ENCODE data around the gene RGS11. TPM values are rescaled to one million over a fixed set of nuclear protein-coding genes. Genes with fewer than 3 reads are reported as not detected.
"Not testable (repeated sequence)": the region's sequence is repeated elsewhere in the genome, so short reads cannot be mapped to it uniquely, and the experiment has no call there.

Gene RGS11
- total RNA-seq, 2 experiments from 2014 or later, result not detected

GRCh38 chr16:259226-259625 lies 16.5 kb downstream of the RGS11 start:
- ATAC-seq, result no peak
- no peak for DNase-seq
- H3K4me1 Mint-ChIP-seq, result peaks cover 6% of the 10 kb centered on the region
- no peaks in the 10 kb centered on the region for H3K36me3 Mint-ChIP-seq
- H3K27me3 Mint-ChIP-seq, result no peaks in the 10 kb centered on the region
- CTCF ChIA-PET, result no interaction called here
- H3K27ac Mint-ChIP-seq, result no peak overlapping the region
- H3K9me3 Mint-ChIP-seq (ENCODE audit: low read depth), result no peaks in the 10 kb centered on the region
- H3K4me3 Mint-ChIP-seq, result no peak overlapping the region

DNA sequence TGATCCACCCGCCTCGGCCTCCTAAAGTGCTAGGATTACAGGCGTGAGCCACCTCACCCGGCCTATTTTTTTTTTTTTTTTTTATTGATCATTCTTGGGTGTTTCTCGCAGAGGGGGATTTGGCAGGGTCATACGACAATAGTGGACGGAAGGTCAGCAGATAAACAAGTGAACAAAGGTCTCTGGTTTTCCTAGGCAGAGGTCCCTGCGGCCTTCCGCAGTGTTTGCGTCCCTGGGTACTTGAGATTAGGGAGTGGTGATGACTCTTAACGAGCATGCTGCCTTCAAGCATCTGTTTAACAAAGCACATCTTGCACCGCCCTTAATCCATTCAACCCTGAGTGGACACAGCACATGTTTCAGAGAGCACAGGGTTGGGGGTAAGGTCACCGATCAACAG lies 17.7 kb downstream of the RGS11 start:
- H3K4me3 Mint-ChIP-seq; H3K27me3 Mint-ChIP-seq; H3K27ac Mint-ChIP-seq; CTCF ChIA-PET; H3K36me3 Mint-ChIP-seq; ATAC-seq; H3K9me3 Mint-ChIP-seq (ENCODE audit: low read depth); DNase-seq: not testable (repeated sequence)
- peaks cover 14% of the 10 kb centered on the region for H3K4me1 Mint-ChIP-seq

GRCh38 chr16:255183-255582 lies 20.6 kb downstream of the RGS11 start:
- Mint-ChIP-seq H3K4me3 (no peak overlapping the region), H3K4me1 (peaks cover 23% of the 10 kb centered on the region), H3K9me3 (ENCODE audit: low read depth) (no peaks in the 10 kb centered on the region), H3K27me3 (no peaks in the 10 kb centered on the region), H3K36me3 (no peaks in the 10 kb centered on the region), H3K27ac (no peak overlapping the region)
- ATAC-seq, result no peak
- CTCF ChIA-PET, result interaction anchor here (1.0 to 3.2 kb wide), 3 partner anchors 10 to 148 kb away, joined by 3 to 12 read pairs (median 3); partner anchors contain the start of gene FAM234A
- DNase-seq, result no peak

- Mint-ChIP-seq H3K27me3 (no peaks in the 10 kb centered on the region), H3K4me3 (no peak overlapping the region), H3K36me3 (no peaks in the 10 kb centered on the region), H3K27ac (no peak overlapping the region), H3K9me3 (ENCODE audit: low read depth) (no peaks in the 10 kb centered on the region), H3K4me1 (peaks cover 23% of the 10 kb centered on the region)
- DNase-seq (no peak), ATAC-seq (no peak)
- CTCF ChIA-PET, result interaction anchor here (3.2 kb wide), 1 partner anchor 19 kb away, joined by 12 read pairs; the partner anchor contains the start of gene FAM234A
These were observed 21.3 kb downstream of the RGS11 start for GRCh38 chr16:254461-254860.

DNA sequence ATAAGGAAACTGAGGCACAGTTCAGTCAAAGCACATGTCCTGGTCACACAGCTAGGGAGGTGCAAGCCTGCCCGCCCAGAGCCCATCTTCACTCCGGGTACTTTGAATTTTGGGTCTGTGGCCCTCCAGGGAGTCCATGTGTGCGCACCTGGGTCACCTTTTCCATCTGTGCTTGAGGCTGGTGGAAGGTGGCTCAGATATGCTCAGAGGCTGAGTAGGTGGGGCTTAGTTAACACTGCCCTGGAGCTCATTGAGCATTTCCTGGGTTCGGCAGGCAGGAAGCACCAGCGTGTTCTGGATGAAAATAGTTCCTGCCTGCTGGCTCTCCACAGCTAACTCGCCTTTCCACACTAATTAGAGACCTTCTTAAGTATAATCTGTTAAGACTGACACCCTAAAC lies 21.9 kb downstream of the RGS11 start:
- Mint-ChIP-seq H3K36me3 (no peaks in the 10 kb centered on the region), H3K4me1 (peaks cover 18% of the 10 kb centered on the region), H3K4me3 (no peak overlapping the region), H3K27me3 (no peaks in the 10 kb centered on the region), H3K9me3 (ENCODE audit: low read depth) (no peaks in the 10 kb centered on the region), H3K27ac (no peak overlapping the region)
- CTCF ChIA-PET, result interaction anchor here (3.2 kb wide), 1 partner anchor 19 kb away, joined by 12 read pairs; the partner anchor contains the start of gene FAM234A
- ATAC-seq (no peak), DNase-seq (no peak)

- ATAC-seq (peak; percentile 77), DNase-seq (peak; percentile 51)
- H3K4me1 Mint-ChIP-seq, result peaks cover 18% of the 10 kb centered on the region
- H3K4me3 Mint-ChIP-seq, result peak overlapping the region; percentile 51
- no peaks in the 10 kb centered on the region for H3K27me3 Mint-ChIP-seq
- CTCF ChIA-PET, result interaction anchor here (0.8 to 3.2 kb wide), 3 partner anchors 18 to 110 kb away, joined by 3 to 12 read pairs (median 3); partner anchors contain the start of gene FAM234A
- peak overlapping the region; percentile 77 for H3K27ac Mint-ChIP-seq
- no peaks in the 10 kb centered on the region for H3K36me3 Mint-ChIP-seq
- no peaks in the 10 kb centered on the region for H3K9me3 Mint-ChIP-seq (ENCODE audit: low read depth)
These were observed 23.1 kb downstream of the RGS11 start for GRCh38 chr16:252366-253337.

GRCh38 chr16:249431-249830 lies 26.3 kb downstream of the RGS11 start:
- DNase-seq (no peak), ATAC-seq (no peak)
- H3K27ac Mint-ChIP-seq, result no peak overlapping the region
- H3K9me3 Mint-ChIP-seq (ENCODE audit: low read depth), result no peaks in the 10 kb centered on the region
- no peaks in the 10 kb centered on the region for H3K27me3 Mint-ChIP-seq
- peaks cover 18% of the 10 kb centered on the region for H3K4me1 Mint-ChIP-seq
- H3K36me3 Mint-ChIP-seq, result no peaks in the 10 kb centered on the region
- H3K4me3 Mint-ChIP-seq, result no peak overlapping the region
- CTCF ChIA-PET, result no interaction called here

DNA sequence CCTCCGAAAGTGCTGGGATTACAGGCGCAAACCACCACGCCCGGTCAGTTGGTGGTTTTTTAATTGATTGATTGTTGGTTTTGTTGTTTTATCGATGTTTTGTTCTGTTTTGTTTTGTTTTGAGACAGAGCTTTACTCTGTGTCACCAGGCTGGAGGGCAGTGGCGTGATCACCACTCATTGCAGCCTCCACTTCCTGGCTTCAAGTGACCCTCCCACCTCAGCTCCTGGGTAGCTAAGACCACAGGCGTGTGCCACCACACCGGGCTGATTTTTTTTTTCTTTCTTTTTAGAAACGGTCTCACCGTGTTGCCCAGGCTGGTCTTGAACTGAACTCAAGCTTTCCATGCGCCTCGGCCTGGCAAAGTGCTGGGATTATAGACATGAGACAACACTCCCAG lies 28.7 kb downstream of the RGS11 start:
- H3K27ac Mint-ChIP-seq, result no peak overlapping the region
- CTCF ChIA-PET, result no interaction called here
- H3K9me3 Mint-ChIP-seq (ENCODE audit: low read depth), result no peaks in the 10 kb centered on the region
- H3K36me3 Mint-ChIP-seq, result no peaks in the 10 kb centered on the region
- no peak overlapping the region for H3K4me3 Mint-ChIP-seq
- ATAC-seq (no peak), DNase-seq (no peak)
- H3K4me1 Mint-ChIP-seq, result peaks cover 1% of the 10 kb centered on the region
- no peaks in the 10 kb centered on the region for H3K27me3 Mint-ChIP-seq

DNA sequence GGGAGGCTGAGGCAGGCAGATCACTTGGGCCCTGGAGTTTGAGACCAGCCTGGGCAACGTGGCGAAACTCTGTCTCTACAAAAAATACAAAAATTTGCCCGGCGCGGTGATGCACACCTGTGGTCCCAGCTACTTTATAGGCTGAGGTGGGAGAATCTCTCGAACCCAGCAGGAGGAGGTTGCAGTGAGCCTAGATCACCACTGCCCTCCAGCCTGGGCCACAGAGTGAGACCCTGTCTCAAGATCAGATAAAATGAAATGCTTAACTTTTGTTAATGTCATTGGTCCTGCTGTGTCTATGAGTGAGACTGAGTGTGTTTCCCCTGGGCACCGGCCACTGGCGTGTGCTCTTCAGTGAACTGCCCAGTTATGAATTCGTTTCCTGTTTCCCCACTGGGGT lies 30.6 kb downstream of the RGS11 start:
- ATAC-seq, result no peak
- Mint-ChIP-seq H3K4me3 (no peak overlapping the region), H3K9me3 (ENCODE audit: low read depth) (no peaks in the 10 kb centered on the region), H3K36me3 (no peaks in the 10 kb centered on the region), H3K4me1 (peaks cover 8% of the 10 kb centered on the region), H3K27ac (no peak overlapping the region), H3K27me3 (no peaks in the 10 kb centered on the region)
- CTCF ChIA-PET, result no interaction called here
- no peak for DNase-seq

DNA sequence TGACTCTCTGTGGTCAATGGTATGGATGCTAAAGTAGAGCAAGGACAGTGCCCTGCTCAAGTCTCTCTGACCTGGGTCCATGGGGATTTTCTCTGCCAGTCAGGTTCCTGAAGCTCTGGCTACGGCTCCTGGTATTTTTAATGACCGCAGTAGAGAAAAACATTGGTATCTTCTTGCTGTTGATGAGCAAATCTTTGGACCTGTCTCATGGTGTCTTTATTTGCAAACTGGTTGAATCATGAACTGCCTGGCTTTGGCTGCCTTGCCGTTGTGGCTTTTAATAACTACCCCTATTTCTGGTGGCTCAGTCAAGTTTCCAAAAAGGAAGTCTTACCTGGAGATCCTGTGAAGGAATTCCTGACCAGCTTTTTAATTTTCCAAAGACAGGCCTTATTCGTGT lies 32.4 kb downstream of the RGS11 start:
- Mint-ChIP-seq H3K27ac (no peak overlapping the region), H3K36me3 (no peaks in the 10 kb centered on the region), H3K27me3 (peaks cover 2% of the 10 kb centered on the region), H3K4me3 (no peak overlapping the region), H3K4me1 (peaks cover 11% of the 10 kb centered on the region), H3K9me3 (ENCODE audit: low read depth) (no peaks in the 10 kb centered on the region)
- no peak for ATAC-seq
- no peak for DNase-seq
- CTCF ChIA-PET, result no interaction called here

DNA sequence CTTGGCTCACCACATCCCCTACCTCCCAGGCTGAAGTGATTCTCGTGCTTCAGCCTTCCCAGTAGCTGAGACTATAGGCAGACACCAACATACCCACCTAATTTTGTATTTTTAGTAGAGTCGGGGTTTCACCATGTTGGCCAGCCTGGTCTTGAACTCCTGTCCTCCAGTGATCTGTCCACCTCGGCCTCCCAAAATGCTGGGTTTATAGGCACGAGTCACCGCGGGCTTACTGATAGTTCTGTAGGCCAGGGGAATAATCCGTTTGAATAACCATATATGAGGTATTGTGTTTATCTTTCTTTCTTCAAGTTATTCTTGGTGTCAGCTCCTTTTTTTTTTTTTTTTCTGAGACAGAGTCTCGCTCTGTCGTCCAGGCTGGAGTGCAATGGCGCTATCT lies 33.5 kb downstream of the RGS11 start:
- no peak overlapping the region for H3K4me3 Mint-ChIP-seq
- no peaks in the 10 kb centered on the region for H3K9me3 Mint-ChIP-seq (ENCODE audit: low read depth)
- ATAC-seq (no peak), DNase-seq (no peak)
- no peaks in the 10 kb centered on the region for H3K36me3 Mint-ChIP-seq
- peaks cover 4% of the 10 kb centered on the region for H3K27me3 Mint-ChIP-seq
- H3K4me1 Mint-ChIP-seq, result peaks cover 11% of the 10 kb centered on the region
- no peak overlapping the region for H3K27ac Mint-ChIP-seq
- CTCF ChIA-PET, result no interaction called here

GRCh38 chr16:240559-240958 lies 35.2 kb downstream of the RGS11 start:
- no peak for ATAC-seq
- Mint-ChIP-seq H3K9me3 (ENCODE audit: low read depth) (no peaks in the 10 kb centered on the region), H3K4me3 (no peak overlapping the region), H3K4me1 (peaks cover 12% of the 10 kb centered on the region), H3K27ac (no peak overlapping the region), H3K27me3 (peaks cover 8% of the 10 kb centered on the region), H3K36me3 (no peaks in the 10 kb centered on the region)
- DNase-seq, result no peak
- CTCF ChIA-PET, result interaction anchor here (0.7 to 1.2 kb wide), 2 partner anchors 16 to 482 kb away, joined by 3 read pairs; no protein-coding TSS in a partner anchor

GRCh38 chr16:239948-240277 lies 35.8 kb downstream of the RGS11 start:
- no peak for ATAC-seq
- CTCF ChIA-PET, result interaction anchor here (0.7 kb wide), 1 partner anchor 85 kb away, joined by 3 read pairs; no protein-coding TSS in a partner anchor
- no peak for DNase-seq
- H3K9me3 Mint-ChIP-seq (ENCODE audit: low read depth), result no peaks in the 10 kb centered on the region
- no peak overlapping the region for H3K4me3 Mint-ChIP-seq
- H3K27me3 Mint-ChIP-seq, result peaks cover 10% of the 10 kb centered on the region
- no peak overlapping the region for H3K27ac Mint-ChIP-seq
- no peaks in the 10 kb centered on the region for H3K36me3 Mint-ChIP-seq
- peaks cover 18% of the 10 kb centered on the region for H3K4me1 Mint-ChIP-seq
